ENCODE data around the gene PLCZ1. TPM values are rescaled to one million over a fixed set of nuclear protein-coding genes. Genes with fewer than 3 reads are reported as not detected.
A peak's percentile ranks its signal among the peaks of the same experiment; 100 is the strongest.

PLCZ1 gene
- total and polyA plus RNA-seq, 11 donors, result 0.42 to 0.61 TPM; not detected in 9

DNA sequence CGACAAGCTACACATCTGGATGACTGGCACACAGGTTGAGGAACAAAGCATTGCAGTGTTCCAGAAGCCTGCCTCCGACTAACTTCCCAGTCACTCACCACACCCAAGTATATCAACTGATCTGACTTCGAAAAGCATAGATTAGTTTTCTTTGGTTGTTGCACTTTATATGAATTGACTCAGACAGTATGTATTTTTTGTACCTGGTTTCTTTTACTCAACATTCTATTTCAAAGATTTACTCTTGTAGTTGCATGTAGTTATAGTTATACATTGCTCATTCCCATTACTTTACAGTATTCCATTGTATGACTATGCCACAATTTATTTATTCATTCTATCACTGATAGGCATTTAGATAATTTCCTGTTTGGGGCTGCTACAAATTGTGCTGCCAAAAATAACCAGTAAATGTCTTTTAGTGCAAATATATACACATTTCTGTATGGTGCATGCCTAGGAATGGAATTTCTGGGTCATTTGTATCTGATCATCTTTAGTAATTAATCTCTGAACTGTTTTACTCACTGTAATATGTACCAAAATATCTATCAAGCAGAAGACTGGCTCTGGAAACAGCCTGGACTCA, 17.8 kb downstream of the PLCZ1 start:
- Histone ChIP-seq H3K27me3 (no peaks in the 10 kb centered on the region), H3K4me1 (no peaks in the 10 kb centered on the region), H3K36me3 (no peaks in the 10 kb centered on the region), H3K9me3 (no peaks in the 10 kb centered on the region), H3K4me3 (no peak overlapping the region), H3K27ac (no peak overlapping the region)
- TF ChIP-seq, protein P1, sequence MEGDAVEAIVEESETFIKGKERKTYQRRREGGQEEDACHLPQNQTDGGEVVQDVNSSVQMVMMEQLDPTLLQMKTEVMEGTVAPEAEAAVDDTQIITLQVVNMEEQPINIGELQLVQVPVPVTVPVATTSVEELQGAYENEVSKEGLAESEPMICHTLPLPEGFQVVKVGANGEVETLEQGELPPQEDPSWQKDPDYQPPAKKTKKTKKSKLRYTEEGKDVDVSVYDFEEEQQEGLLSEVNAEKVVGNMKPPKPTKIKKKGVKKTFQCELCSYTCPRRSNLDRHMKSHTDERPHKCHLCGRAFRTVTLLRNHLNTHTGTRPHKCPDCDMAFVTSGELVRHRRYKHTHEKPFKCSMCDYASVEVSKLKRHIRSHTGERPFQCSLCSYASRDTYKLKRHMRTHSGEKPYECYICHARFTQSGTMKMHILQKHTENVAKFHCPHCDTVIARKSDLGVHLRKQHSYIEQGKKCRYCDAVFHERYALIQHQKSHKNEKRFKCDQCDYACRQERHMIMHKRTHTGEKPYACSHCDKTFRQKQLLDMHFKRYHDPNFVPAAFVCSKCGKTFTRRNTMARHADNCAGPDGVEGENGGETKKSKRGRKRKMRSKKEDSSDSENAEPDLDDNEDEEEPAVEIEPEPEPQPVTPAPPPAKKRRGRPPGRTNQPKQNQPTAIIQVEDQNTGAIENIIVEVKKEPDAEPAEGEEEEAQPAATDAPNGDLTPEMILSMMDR (IDR thresholded peaks at IDR 0.05), result no peak
- no peak for TF ChIP-seq POLR2A (IDR thresholded peaks at IDR 0.05)
- intact Hi-C loops (cut with DNase I), result no loop called here
- 58 to 85% (median 68%) methylated on average over 3 of the region's 3 CpGs for WGBS, 4 donors
- ATAC-seq, result no peak
- no peak for DNase-seq

DNA sequence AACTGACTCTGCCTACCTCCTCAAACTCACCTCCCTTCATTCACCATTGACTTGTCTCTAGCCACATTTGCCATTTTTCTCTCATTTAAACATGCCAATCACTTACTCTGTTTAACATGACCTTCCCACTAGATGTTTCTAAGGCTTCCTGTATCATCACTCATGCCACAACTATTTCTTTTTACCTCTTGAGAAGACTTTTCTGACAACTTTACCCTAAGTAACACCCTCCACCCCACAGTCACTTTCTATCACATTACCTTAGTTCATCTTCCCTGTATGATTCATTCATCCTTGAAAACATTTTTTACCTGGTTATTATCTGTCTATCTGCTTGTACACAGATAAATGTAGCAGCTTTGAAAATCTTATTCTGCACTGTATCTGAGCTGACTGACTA, 19.4 kb downstream of the PLCZ1 start:
- intact Hi-C loops (cut with DNase I), result no loop called here
- no peaks in the 10 kb centered on the region for H3K4me1 ChIP-seq
- no peak for DNase-seq
- H3K36me3 ChIP-seq, result no peaks in the 10 kb centered on the region
- no peak overlapping the region for H3K4me3 ChIP-seq
- ATAC-seq, result no peak
- H3K27ac ChIP-seq, result no peak overlapping the region
- TF ChIP-seq POLR2A (IDR thresholded peaks at IDR 0.05), result no peak
- TF ChIP-seq, protein P1 (IDR thresholded peaks at IDR 0.05), result no peak
- no peaks in the 10 kb centered on the region for H3K27me3 ChIP-seq
- H3K9me3 ChIP-seq, result no peaks in the 10 kb centered on the region

DNA sequence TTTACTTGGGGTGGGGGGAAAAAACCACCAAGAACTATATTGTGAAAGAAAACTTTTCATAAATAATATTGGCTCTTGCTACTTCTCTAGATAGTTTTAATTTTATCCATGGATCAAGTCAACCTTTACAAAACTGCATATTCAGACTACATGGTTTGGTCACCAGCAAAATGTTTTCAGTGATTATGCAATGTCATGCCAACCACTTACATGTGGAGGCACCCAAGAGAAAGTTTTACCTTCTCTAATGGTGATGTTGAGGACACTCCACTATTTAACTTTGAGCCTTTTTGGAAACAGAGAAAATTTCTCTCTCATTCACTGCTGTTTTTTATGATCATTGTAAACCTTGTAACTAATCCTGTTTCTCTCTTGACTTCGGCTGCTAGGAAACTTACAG, 21.6 kb downstream of the PLCZ1 start:
- Histone ChIP-seq H3K9me3 (no peaks in the 10 kb centered on the region), H3K36me3 (no peaks in the 10 kb centered on the region), H3K4me1 (no peaks in the 10 kb centered on the region), H3K27ac (no peak overlapping the region), H3K27me3 (no peaks in the 10 kb centered on the region), H3K4me3 (no peak overlapping the region)
- TF ChIP-seq POLR2A (IDR thresholded peaks at IDR 0.05), result no peak
- TF ChIP-seq, protein P1 (IDR thresholded peaks at IDR 0.05), result no peak
- DNase-seq (no peak), ATAC-seq (no peak)
- whole genome bisulfite sequencing, 4 donors, result 92 to 98% (median 96%) methylated on average over 1 of the region's 1 CpG
- intact Hi-C loops (cut with DNase I), result no loop called here

DNA sequence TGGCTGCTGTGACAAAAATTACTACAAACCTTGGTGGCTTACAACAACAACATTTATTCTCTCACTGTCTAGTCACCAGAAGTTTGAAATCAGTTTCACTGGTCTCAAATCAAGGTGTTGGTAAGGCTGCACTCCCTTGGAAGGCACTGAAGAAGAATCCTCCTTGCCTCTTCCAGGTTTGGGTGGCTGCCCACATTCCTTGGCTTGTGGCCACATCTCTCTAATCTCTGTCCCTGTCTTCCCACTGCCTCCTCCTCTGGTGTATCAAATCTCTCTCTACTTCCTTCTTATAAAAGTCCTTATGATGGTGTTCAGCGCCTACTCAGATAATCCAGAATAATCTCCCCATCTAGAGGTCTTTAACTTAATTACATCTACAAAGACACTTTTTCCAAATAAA, 31.0 kb downstream of the PLCZ1 start:
- Histone ChIP-seq H3K9me3 (peaks cover 0 to 18% (median 0%) of the 10 kb centered on the region in 12 donors), H3K27ac (no peak overlapping the region), H3K27me3 (no peaks in the 10 kb centered on the region), H3K4me1 (no peaks in the 10 kb centered on the region), H3K4me3 (no peak overlapping the region), H3K36me3 (no peaks in the 10 kb centered on the region)
- ATAC-seq (no peak), DNase-seq (peak in 1 of 5 donors; percentile 26)
- intact Hi-C loops (cut with DNase I), result no loop called here
- TF ChIP-seq, protein P1 (IDR thresholded peaks at IDR 0.05), result no peak
- TF ChIP-seq POLR2A (IDR thresholded peaks at IDR 0.05), result no peak
- WGBS, 4 donors, result 93 to 96% (median 95%) methylated on average over 1 of the region's 1 CpG
